NCI-H1694 (cell line): ENCODE measurements around the gene CIP2A.
"Not testable (repeated sequence)": the region's sequence is repeated elsewhere in the genome, so short reads cannot be mapped to it uniquely, and the experiment has no call there.

ENCODE experiments used
- DNase-seq: peaks from one replicate; lab custom pipeline; 2025; lab: John Stamatoyannopoulos, UW

CIP2A gene

DNA sequence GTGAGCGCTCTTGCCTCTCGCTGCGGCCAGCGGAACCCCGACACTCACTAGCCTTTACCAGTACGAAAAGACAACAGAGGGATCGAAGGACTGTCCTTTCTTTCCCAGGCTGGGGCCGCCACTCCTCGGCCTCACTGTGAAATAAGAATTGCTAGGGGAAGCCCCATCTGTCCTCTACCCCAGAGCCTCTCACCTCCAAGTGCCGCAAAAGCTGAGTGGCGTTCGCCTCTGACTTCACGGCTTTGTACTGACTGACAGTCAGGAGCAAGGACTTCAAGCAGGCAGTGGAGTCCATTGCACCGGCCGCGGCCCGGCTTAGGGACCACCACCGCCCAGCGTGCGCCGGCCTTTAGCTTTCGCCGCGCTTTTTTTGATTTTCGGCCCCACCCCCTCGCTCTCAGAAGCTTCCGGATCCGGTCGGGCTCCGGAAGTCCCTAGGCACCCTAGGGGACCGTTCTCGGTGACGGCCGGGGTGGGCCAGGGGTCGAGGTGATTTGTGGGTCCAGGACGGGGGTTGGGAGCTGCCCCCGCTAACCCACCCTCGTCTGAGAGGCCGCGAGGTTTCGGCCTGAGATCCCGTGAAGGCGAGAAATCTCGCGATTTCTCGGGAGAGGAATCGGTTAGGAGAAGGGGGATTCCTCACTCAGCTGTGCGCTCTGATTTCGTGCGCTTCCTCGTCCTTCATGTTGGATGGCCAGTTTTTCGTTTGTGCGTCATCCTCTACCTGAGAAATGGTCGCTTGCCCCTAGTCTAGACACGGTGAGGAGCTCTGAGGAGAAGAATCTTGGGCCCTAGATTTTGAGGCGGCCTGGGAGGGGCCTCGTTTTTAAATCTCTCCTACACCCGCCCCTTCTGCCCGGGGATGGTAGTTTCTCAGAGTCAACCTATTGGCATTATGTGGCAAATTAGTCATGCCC is at the start of gene CIP2A, which contains the start of gene DZIP3:
Gene CIP2A, minus strand, starts transcription at position 358 of the 917 bp plus-strand sequence. Its CDS starts 63 bp downstream, at position 295.
Gene DZIP3, plus strand, starts transcription at position 642 of the 917 bp plus-strand sequence. CDS start 15,685 bp downstream, outside the sequence.
- DNase-seq, result peak; percentile 95

GRCh38 chr3:108629974-108630373 is 40.7 kb upstream of the CIP2A start:
- no peak for DNase-seq

DNA sequence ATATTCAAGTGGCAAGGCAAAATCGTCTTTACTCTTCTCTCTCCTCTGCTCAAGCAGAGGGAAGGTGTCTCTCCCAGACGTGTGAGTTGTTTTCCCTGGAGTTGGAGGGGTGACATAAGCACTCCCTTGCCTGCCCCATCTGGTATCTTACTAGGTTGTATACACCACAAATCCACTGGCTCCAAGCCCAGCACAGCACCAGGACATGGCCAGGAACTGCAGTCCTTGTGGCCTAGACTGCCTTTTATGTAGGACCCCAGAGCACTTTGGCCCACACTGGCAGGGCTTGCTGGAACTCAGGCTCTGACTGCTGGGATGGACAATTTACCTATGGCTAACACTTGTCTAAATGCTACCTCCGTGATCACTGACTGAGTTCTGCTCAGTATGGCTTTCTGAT is 34.3 kb upstream of the CIP2A start:
- DNase-seq, result no peak

- no peak for DNase-seq
Observed at GRCh38 chr3:108620250-108620649, 31.0 kb upstream of the CIP2A start.

- not testable (repeated sequence) for DNase-seq
Observed at GRCh38 chr3:108616090-108616489, 26.9 kb upstream of the CIP2A start.

- no peak for DNase-seq
Observed at GRCh38 chr3:108610651-108611050, 21.4 kb upstream of the CIP2A start.

GRCh38 chr3:108608750-108609149 is 19.5 kb upstream of the CIP2A start:
- DNase-seq, result no peak

DNA sequence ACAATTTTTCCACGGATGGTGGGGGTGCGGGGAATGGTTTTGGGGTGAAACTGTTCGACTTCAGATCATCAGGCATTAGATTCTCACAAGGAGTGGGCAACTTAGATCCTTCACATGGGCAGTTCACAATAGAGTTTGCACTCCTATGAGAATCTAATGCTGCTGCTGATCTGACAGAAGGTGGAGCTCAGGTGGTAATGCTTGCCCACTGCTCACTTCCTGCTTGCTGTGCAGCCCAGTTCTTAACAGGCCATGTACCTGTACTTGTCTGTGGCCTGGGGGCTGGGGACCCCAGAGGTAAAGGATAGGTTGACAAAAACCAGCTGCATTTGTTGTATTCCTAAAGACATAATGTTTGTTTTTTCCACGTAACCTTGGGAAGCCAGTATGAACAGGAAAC is 16.3 kb upstream of the CIP2A start:
- DNase-seq, result no peak

DNA sequence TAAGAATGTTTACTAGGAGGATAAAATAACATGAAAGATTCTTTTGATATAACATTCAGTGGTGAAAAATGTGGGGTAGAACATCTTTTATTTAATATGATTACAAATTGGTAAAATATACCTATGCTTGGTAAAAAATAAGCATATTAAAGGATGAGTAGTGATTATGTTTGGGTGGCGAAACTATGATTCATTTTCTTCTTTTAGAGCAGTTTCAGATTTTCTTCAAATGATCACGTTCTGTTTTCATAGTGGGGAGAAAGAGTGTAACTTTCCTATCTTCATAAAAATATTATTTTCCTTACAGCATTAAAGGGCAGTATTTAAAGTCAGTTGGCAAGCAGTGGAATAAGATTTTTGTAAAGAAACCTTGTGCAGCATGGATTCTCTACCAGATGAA is 15.8 kb upstream of the CIP2A start:
- DNase-seq, result no peak

DNA sequence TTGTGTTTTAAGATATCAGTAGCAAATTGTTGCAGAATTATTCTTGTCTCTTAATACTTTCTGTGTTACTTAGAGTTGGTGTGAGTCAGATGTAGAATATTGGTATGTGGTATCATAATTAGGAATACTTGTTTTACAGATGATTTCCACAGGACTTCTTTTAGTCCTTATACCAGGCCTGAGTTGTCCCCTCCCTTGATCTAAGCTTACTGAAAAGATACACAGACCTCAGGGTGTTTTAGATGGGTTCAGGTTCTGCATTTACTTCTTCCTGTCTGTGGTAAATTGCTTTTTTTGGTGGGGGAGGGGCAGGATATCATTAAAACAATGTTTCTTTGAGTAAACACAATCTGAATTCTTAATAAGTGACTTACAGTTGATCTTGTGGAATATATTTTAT is 14.5 kb upstream of the CIP2A start:
- no peak for DNase-seq

- DNase-seq, result no peak
Observed at GRCh38 chr3:108602935-108603294, 13.7 kb upstream of the CIP2A start.

- no peak for DNase-seq
Observed at GRCh38 chr3:108602249-108602934, 13.2 kb upstream of the CIP2A start.

- DNase-seq, result no peak
Observed at GRCh38 chr3:108599677-108600409, 10.6 kb upstream of the CIP2A start.

DNA sequence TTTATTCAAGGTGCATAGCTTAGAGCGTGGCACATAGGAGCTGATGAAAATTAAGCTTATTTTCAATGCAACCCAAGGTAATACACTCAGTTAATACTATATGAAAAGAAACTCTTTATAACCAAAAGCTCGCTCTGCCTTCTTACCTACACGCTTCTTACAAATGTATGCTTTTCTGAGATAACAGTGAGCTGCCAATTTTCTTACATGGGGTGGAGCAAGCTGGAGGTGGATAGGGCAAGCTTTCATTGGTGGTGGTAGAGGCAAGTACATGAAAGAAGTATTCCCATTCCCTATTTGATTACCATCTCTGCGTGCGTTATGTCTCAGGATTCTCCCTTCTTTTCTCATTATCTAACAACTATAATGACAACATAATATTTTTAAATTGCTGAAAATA is 9.1 kb upstream of the CIP2A start:
- no peak for DNase-seq

DNA sequence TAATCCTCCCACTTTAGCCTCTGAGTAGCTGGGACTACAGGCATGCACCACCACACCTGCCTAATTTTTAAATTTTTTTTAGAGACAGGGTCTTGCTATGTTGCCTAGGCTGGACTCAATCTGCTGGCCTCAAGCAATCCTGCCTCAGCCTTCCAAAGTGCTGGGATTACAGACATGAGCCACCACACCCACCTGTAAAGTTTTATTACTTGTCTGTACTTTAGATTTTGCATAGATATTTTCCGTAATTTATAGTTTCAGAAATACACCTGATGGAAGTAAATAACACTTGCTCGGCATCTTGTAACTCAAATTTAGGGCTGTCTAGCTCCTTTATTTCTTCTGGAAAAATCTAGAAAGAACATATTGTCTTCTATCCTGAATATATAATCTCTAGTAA is 6.1 kb upstream of the CIP2A start:
- no peak for DNase-seq

GRCh38 chr3:108590460-108590859 is 1.2 kb upstream of the CIP2A start:
- no peak for DNase-seq

DNA sequence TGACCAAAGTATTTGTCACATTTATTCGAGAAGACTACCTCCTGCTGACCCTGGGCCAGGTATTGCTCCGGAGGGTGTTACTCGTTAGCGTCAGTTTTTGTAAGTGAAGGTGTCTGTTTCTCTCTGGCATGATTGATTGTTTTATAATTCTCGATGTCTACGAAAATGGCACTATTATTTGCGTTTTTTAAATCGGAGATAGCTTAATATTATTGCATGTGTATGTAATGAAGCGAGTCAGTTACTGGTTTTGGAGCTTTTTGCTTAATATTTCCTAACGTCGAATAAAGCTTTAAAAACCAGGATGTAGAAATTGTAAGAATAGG is 723 bp upstream of the CIP2A start:
- DNase-seq, result no peak

DNA sequence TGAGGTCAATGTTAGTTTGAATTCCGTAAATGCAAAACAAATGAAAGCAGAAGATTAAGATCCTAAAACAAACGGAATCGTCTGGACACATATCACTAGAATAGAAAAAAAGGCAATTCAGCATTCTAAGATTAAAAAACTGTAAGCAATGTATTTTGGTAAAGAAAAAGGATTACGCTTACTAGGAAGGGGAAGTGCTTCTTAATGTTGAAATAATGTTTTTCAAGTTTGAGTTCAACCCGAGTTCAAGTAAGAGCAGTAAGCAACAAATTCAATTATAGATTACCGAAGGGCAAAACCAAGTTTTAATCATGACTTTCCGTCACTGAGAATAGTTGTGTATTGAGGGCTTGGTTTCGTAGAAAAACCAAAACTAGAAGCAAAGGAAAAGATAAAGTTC is 637 bp downstream of the CIP2A start:
- DNase-seq, result no peak

- DNase-seq, result no peak
Observed at GRCh38 chr3:108578064-108578463, 11.2 kb downstream of the CIP2A start.

DNA sequence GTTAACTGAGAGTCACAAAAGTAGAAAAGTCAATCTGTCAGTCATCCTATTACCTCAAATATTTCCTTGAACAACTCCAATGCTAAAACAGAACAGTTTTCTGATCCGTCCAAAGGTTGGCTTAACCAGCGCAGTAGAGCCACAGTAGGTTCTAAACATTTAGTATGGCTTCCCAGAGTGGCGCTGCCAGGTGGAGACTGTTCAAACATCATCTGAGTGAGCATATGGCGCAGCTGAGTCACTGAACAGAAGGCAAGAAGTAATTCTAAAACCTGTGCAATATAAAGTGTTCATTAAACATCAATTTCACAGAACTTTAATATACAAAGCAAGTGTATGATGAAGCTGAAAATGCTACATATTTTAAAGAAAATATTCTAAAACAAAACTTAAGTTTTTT is 19.9 kb downstream of the CIP2A start:
- no peak for DNase-seq

DNA sequence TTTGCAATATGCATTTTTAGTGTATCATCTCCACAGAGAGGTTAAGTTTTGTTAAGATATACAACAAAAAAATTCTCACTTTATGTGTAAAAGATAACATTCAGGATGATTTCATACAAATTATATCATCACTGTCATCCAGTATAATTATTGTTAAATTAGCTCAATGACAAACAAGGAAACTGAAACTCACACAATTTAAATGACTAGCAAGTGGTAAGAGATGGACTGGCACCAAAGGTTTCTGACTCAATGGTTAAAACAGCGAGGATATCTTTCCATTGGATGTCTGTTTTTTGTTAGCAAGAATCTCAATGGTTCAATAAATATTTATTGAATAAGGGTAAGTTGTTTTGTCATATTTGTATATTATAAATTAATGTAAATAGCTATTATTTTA is 22.6 kb downstream of the CIP2A start:
- DNase-seq, result no peak

DNA sequence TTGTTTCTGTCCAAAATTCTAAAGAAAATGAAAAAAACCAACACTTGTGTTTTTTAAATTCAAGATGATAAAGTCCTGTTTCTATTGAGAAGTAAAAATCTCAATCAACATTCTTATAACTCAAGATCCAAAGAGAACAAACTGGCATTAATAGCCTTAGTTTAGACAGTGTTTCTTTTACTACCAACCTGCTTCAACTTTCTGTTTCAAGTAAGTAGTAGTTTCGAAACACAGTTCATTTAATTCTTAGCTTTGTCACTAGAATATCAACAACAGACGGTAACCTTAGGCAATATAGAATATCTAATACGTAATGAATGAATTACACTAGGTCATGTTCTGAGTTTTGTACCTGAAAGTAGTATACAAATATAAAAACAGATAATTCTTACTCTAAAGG is 23.7 kb downstream of the CIP2A start:
- DNase-seq, result no peak

DNA sequence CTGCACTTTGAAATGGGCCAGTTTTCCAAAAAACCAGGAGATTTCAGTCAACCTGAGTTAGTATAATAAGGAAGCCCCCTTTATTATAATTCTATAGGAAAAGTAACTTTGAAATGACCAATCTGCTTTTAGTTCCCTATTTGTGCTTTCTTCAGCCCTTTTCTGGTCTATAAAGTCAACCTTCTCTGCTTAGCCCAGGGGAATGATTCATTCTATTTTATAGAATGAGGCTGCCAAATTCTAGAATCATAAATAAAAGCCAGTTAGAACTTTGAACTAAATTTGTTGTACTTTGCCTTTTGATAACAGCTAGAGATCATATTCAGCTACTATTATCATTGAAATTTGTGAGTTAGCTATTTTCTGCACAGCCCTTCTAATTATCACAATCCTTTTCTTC is 24.7 kb downstream of the CIP2A start:
- DNase-seq, result no peak
